ENCODE measurements around the gene SH2D3A. TPM values are rescaled to one million over a fixed set of nuclear protein-coding genes. Genes with fewer than 3 reads are reported as not detected.

The SH2D3A gene
- total RNA-seq, 1 experiment from 2014 or later: 76.7 TPM

- intact Hi-C loops (cut with micrococcal nuclease): loop anchor here (5.0 kb wide), 1 partner anchor 139 kb away; no protein-coding TSS in a partner anchor
- peaks cover 24% of the 10 kb centered on the region for H3K36me3 Mint-ChIP-seq (ENCODE audit: insufficient read depth, unreplicated experiment)
- H3K27ac Mint-ChIP-seq (ENCODE audit: low read depth, unreplicated experiment): peak overlapping the region; percentile 82
- no peak for TF ChIP-seq CTCF (IDR thresholded peaks at IDR 0.05; ENCODE audit: unreplicated experiment)
- no peak overlapping the region for H3K4me3 Mint-ChIP-seq (ENCODE audit: unreplicated experiment)
- CTCF ChIA-PET: interaction anchor here (0.6 to 2.1 kb wide), 3 partner anchors 10 to 197 kb away, joined by 4 to 9 read pairs (median 4); no protein-coding TSS in a partner anchor
- BruUV-seq (replicated peaks): no TSS peak
- DNase-seq (ENCODE audit: unreplicated experiment): peak; percentile 15
- POLR2A ChIA-PET: interaction anchor here (0.6 to 7.7 kb wide), 2 partner anchors 16 to 43 kb away, joined by 4 to 189 read pairs; partner anchors contain the start of genes GPR108 and TRIP10
- peaks cover 25% of the 10 kb centered on the region for H3K4me1 Mint-ChIP-seq (ENCODE audit: insufficient read depth, unreplicated experiment)
- H3K27me3 Mint-ChIP-seq (ENCODE audit: insufficient read depth, unreplicated experiment): no peaks in the 10 kb centered on the region
- no peaks in the 10 kb centered on the region for H3K9me3 Mint-ChIP-seq (ENCODE audit: unreplicated experiment)
Measured at GRCh38 chr19:6723738-6724137, 43.5 kb downstream of the SH2D3A start.

GRCh38 chr19:6723108-6723618, 44.1 kb downstream of the SH2D3A start:
- Mint-ChIP-seq H3K4me3 (ENCODE audit: unreplicated experiment) (peak overlapping the region; percentile 64), H3K36me3 (ENCODE audit: insufficient read depth, unreplicated experiment) (peaks cover 30% of the 10 kb centered on the region), H3K27ac (ENCODE audit: low read depth, unreplicated experiment) (peak overlapping the region; percentile 82), H3K9me3 (ENCODE audit: unreplicated experiment) (no peaks in the 10 kb centered on the region), H3K27me3 (ENCODE audit: insufficient read depth, unreplicated experiment) (no peaks in the 10 kb centered on the region), H3K4me1 (ENCODE audit: insufficient read depth, unreplicated experiment) (peaks cover 31% of the 10 kb centered on the region)
- TF ChIP-seq CTCF (IDR thresholded peaks at IDR 0.05; ENCODE audit: unreplicated experiment): no peak
- CTCF ChIA-PET: interaction anchor here (0.6 to 0.9 kb wide), 3 partner anchors 10 to 764 kb away, joined by 4 to 6 read pairs (median 4); no protein-coding TSS in a partner anchor
- POLR2A ChIA-PET: interaction anchor here (7.7 kb wide), 1 partner anchor 16 kb away, joined by 189 read pairs; the partner anchor contains the start of genes GPR108 and TRIP10
- intact Hi-C loops (cut with micrococcal nuclease): loop anchor here (5.0 kb wide), 1 partner anchor 139 kb away; no protein-coding TSS in a partner anchor
- DNase-seq (ENCODE audit: unreplicated experiment): peak; percentile 92
- BruUV-seq (replicated peaks): no TSS peak

DNA sequence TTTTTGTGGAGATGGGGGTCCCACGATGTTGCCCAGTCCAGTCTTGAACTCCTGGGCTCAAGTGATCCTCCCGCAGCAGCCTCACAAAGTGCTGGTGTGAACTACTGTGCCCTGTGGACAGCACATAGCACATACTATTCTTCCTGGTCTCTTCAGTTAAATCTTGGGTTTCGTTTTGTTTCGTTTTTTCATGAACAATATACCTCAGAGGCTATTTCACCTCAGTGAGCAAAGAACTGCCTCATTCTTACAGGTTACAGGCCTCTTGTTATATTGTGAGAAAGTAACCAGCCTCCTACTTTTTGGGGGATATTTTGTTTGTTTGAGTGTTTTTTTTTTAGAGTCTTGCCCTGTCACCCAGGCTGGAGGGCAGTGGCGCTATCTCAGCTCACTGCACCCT, 45.5 kb downstream of the SH2D3A start:
- no TSS peak for BruUV-seq (replicated peaks)
- H3K36me3 Mint-ChIP-seq (ENCODE audit: insufficient read depth, unreplicated experiment): peaks cover 43% of the 10 kb centered on the region
- H3K4me1 Mint-ChIP-seq (ENCODE audit: insufficient read depth, unreplicated experiment): peaks cover 41% of the 10 kb centered on the region
- peaks cover 8% of the 10 kb centered on the region for H3K9me3 Mint-ChIP-seq (ENCODE audit: unreplicated experiment)
- intact Hi-C loops (cut with micrococcal nuclease): loop anchor here (5.0 kb wide), 1 partner anchor 141 kb away; no protein-coding TSS in a partner anchor
- H3K27ac Mint-ChIP-seq (ENCODE audit: low read depth, unreplicated experiment): peak overlapping the region; percentile 82
- POLR2A ChIA-PET: interaction anchor here (0.6 to 7.7 kb wide), 7 partner anchors 16 to 142 kb away, joined by 3 to 189 read pairs (median 10); partner anchors contain the start of genes GPR108, SH2D3A and TRIP10
- no peak for DNase-seq (ENCODE audit: unreplicated experiment)
- no peaks in the 10 kb centered on the region for H3K27me3 Mint-ChIP-seq (ENCODE audit: insufficient read depth, unreplicated experiment)
- CTCF ChIA-PET: interaction anchor here (0.6 to 2.8 kb wide), 6 partner anchors 15 to 613 kb away, joined by 3 to 14 read pairs (median 4); no protein-coding TSS in a partner anchor
- no peak for TF ChIP-seq CTCF (IDR thresholded peaks at IDR 0.05; ENCODE audit: unreplicated experiment)
- H3K4me3 Mint-ChIP-seq (ENCODE audit: unreplicated experiment): peak overlapping the region; percentile 95

DNA sequence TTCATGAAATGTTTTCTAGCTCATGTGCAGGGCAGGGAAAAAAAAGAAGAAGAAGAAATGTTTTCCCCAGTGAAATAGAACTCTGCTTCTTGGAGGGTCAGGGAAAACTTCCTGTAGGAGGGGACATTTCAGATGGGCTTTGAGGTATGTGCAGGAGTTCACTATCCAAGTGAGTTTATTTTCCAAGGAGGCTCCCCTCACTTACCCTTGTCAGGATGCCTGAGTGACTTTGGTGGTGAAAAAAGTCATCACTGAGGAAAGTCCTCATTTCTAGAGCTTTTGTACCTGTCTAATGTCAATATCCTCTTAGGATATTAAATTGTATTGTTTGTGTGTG, 46.1 kb downstream of the SH2D3A start:
- CTCF ChIA-PET: interaction anchor here (0.5 to 2.8 kb wide), 6 partner anchors 17 to 1522 kb away, joined by 3 to 14 read pairs (median 3); partner anchors contain the start of gene GPR108
- no peak for TF ChIP-seq CTCF (IDR thresholded peaks at IDR 0.05; ENCODE audit: unreplicated experiment)
- H3K36me3 Mint-ChIP-seq (ENCODE audit: insufficient read depth, unreplicated experiment): peaks cover 50% of the 10 kb centered on the region
- H3K27me3 Mint-ChIP-seq (ENCODE audit: insufficient read depth, unreplicated experiment): no peaks in the 10 kb centered on the region
- H3K27ac Mint-ChIP-seq (ENCODE audit: low read depth, unreplicated experiment): peak overlapping the region; percentile 82
- BruUV-seq (replicated peaks): no TSS peak
- POLR2A ChIA-PET: interaction anchor here (0.6 to 7.7 kb wide), 18 partner anchors 12 to 664 kb away, joined by 3 to 189 read pairs (median 4); partner anchors contain the start of genes CRB3, GPR108, SH2D3A and TRIP10
- peaks cover 8% of the 10 kb centered on the region for H3K9me3 Mint-ChIP-seq (ENCODE audit: unreplicated experiment)
- intact Hi-C loops (cut with micrococcal nuclease): loop anchor here (5.0 kb wide), 1 partner anchor 141 kb away; no protein-coding TSS in a partner anchor
- peaks cover 47% of the 10 kb centered on the region for H3K4me1 Mint-ChIP-seq (ENCODE audit: insufficient read depth, unreplicated experiment)
- peak overlapping the region; percentile 95 for H3K4me3 Mint-ChIP-seq (ENCODE audit: unreplicated experiment)
- DNase-seq (ENCODE audit: unreplicated experiment): no peak
